Prostate gland (tissue), 2 donors: ENCODE results near the gene KRT32. TPM values are rescaled to one million over a fixed set of nuclear protein-coding genes. Genes with fewer than 3 reads are reported as not detected.
A peak's percentile ranks its signal among the peaks of the same experiment; 100 is the strongest.

Source experiments
- DNase-seq: peaks from one replicate; pipeline ENCODE4 v3.0.0-alpha.2; 2019; ENCODE audit warnings: low spot score
- H3K27ac ChIP-seq, 2 donors: fragments of 200-600 bp; sonication (generic); 2 replicates each; pipeline ENCODE4 v1.5.1; 2017 to 2019
- H3K27me3 ChIP-seq: fragments of 200-600 bp; sonication (generic); replicated peaks from 2 replicates; pipeline ENCODE4 v1.5.1; 2019; ENCODE audit not compliant: insufficient read depth
- H3K36me3 ChIP-seq, 2 donors: fragments of 200-600 bp; sonication (generic); 1 replicate in 1 of 2; 2 replicates in 1 of 2; pipeline versions ENCODE4 v1.5.1 to v1.8.1; 2017 to 2019
- H3K4me1 ChIP-seq: fragments of 200-600 bp; sonication (generic); replicated peaks from 2 replicates; pipeline ENCODE4 v1.5.1; 2019
- H3K4me3 ChIP-seq, 2 donors: fragments of 200-600 bp; sonication (generic); 2 replicates each; pipeline ENCODE4 v1.5.1; 2017 to 2019
- H3K9me3 ChIP-seq: fragments of 200-600 bp; sonication (generic); 2 replicates; pipeline ENCODE4 v1.5.1; 2017
- POLR2A ChIP-seq: fragments of 450-650 bp; IDR thresholded peaks from one replicate; pipeline ENCODE4 v1.6.1; 2016; ENCODE audit warnings: antibody characterized with exemption, mild to moderate bottlenecking
- POLR2AphosphoS5 ChIP-seq: sonication (generic); formaldehyde crosslinking; IDR thresholded peaks from one replicate; pipeline ENCODE4 v1.6.1; 2017; ENCODE audit warnings: antibody characterized with exemption
- WGBS: methylation state at CpG from one replicate; pipeline ENCODE4 v1.1.5; 2018; 5-methylcytosine and 5-hydroxymethylcytosine counted together
- intact Hi-C: fragments of 100-400 bp; cut with DNase I; formaldehyde crosslinking; loops from one replicate; pipeline ENCODE4 v1.14.2; 2022
- total RNA-seq, 2 donors: library from RNA; depleted of rRNA; stranded (reverse); fragments of >200 nt; gene quantifications; one replicate each; pipeline ENCODE4 v1.1.0, GENCODE V29; 2016
- TF ChIP-seq, protein P1 (sequence below), 4 experiments: fragments of 200-600 bp in 2 of 4; fragments of 450-650 bp in 2 of 4; sonication (generic) in 2 of 4; IDR thresholded peaks; 1 replicate in 3 of 4; 2 replicates in 1 of 4; pipeline ENCODE4 v1.5.1; 2016 to 2019; ENCODE audit warnings: antibody characterized with exemption in 4 of 4, mild to moderate bottlenecking in 2 of 4, moderate library complexity in 2 of 4

The KRT32 gene
- total RNA-seq, 2 donors from 2014 or later: not detected

DNA sequence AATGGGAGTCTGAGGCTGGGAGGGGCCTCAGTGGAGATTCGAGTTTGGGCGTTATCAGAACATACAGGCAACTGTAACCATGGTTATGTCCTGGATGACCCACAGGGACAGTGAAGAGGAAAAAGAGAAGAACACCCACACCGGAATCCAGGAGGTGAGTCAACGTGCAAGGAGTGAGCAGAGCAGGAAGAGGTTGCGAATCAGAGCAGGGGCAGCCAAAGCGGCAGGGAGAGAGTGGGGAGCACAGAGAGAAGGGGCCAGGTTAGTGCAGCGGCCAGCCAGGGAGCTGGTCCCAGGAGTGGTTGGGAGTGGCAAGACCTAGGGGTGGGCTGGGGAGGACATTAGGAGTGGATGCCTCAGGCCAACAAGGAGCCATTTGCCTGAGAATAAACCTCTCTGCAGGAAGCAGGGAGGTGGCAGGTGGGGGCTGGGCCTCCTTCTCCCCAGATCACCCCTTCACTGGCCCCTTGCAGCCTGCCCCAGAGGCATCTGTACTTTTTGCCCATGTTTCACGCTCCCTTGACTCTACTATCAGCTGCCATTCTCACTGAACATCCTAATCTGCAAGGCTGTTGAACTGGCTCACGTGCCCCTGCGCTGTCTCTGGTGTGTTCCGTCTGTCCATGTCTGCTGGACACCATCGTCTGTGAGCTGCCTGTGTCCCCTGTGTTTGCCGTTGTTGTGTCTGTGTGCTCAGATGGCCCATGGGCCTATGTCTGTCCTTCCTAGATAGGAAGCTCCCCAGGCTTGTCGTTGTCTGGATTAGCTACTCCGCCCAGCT, 33.1 kb upstream of the KRT32 start:
- H3K4me1 ChIP-seq: no peaks in the 10 kb centered on the region
- H3K27me3 ChIP-seq: no peaks in the 10 kb centered on the region
- H3K27ac ChIP-seq: no peak overlapping the region
- TF ChIP-seq, protein P1, sequence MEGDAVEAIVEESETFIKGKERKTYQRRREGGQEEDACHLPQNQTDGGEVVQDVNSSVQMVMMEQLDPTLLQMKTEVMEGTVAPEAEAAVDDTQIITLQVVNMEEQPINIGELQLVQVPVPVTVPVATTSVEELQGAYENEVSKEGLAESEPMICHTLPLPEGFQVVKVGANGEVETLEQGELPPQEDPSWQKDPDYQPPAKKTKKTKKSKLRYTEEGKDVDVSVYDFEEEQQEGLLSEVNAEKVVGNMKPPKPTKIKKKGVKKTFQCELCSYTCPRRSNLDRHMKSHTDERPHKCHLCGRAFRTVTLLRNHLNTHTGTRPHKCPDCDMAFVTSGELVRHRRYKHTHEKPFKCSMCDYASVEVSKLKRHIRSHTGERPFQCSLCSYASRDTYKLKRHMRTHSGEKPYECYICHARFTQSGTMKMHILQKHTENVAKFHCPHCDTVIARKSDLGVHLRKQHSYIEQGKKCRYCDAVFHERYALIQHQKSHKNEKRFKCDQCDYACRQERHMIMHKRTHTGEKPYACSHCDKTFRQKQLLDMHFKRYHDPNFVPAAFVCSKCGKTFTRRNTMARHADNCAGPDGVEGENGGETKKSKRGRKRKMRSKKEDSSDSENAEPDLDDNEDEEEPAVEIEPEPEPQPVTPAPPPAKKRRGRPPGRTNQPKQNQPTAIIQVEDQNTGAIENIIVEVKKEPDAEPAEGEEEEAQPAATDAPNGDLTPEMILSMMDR (IDR thresholded peaks at IDR 0.05): no peak
- TF ChIP-seq POLR2A (no peak), POLR2AphosphoS5 (no peak)
- WGBS: 80% methylated on average over 15 of the region's 15 CpGs
- H3K9me3 ChIP-seq: no peaks in the 10 kb centered on the region
- no peaks in the 10 kb centered on the region for H3K36me3 ChIP-seq
- intact Hi-C loops: no loop called here
- no peak overlapping the region for H3K4me3 ChIP-seq
- DNase-seq: no peak

DNA sequence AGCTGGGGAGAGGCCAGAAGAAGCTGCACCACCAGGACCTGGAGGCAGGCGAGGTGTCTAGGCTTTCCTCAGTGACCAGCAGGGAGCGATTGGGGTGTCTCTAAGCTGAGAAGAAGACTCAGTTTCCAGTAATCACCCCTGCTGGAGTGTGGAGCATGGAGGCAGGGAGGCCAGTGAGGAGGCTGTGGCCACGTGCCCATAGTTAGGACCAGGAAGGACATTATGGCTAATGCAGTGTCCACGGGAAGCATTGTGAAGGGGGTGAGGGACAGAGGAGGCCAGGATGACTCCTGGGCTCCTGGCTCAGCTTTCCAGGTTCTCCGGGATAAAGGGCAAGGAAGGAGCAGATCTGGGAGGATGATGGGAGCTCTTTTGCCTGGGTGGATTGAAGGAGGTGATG, 32.5 kb upstream of the KRT32 start:
- Histone ChIP-seq H3K9me3 (no peaks in the 10 kb centered on the region), H3K36me3 (no peaks in the 10 kb centered on the region), H3K27me3 (no peaks in the 10 kb centered on the region), H3K27ac (no peak overlapping the region), H3K4me1 (no peaks in the 10 kb centered on the region), H3K4me3 (no peak overlapping the region)
- intact Hi-C loops: no loop called here
- TF ChIP-seq POLR2AphosphoS5 (no peak), POLR2A (no peak)
- TF ChIP-seq, protein P1 (IDR thresholded peaks at IDR 0.05): no peak
- WGBS: 89% methylated on average over 5 of the region's 5 CpGs
- DNase-seq: no peak

DNA sequence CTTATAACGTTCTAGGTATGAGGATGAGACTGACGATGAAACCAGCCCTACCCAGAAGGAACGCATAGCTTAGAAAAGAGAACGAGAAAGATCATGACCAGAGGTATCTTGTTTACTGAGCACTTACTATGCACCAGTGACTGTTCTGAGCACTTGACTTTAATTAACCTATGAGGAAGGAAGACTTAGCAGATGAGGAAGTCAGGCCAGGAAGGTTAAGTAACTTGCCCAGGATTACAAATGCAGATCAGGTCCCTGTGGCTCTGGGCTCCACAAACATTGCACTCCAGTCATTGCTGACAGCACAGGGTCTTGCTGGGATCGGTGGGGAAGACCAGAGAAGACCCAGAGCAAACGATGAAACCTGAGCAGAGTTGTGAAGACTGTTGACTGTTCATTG, 31.1 kb upstream of the KRT32 start:
- no peaks in the 10 kb centered on the region for H3K9me3 ChIP-seq
- no peak for DNase-seq
- H3K36me3 ChIP-seq: no peaks in the 10 kb centered on the region
- 63% methylated on average over 6 of the region's 6 CpGs for WGBS
- no peaks in the 10 kb centered on the region for H3K4me1 ChIP-seq
- no peaks in the 10 kb centered on the region for H3K27me3 ChIP-seq
- H3K4me3 ChIP-seq: no peak overlapping the region
- TF ChIP-seq POLR2AphosphoS5 (no peak), POLR2A (no peak)
- TF ChIP-seq, protein P1 (IDR thresholded peaks at IDR 0.05): no peak
- intact Hi-C loops: no loop called here
- H3K27ac ChIP-seq: no peak overlapping the region

DNA sequence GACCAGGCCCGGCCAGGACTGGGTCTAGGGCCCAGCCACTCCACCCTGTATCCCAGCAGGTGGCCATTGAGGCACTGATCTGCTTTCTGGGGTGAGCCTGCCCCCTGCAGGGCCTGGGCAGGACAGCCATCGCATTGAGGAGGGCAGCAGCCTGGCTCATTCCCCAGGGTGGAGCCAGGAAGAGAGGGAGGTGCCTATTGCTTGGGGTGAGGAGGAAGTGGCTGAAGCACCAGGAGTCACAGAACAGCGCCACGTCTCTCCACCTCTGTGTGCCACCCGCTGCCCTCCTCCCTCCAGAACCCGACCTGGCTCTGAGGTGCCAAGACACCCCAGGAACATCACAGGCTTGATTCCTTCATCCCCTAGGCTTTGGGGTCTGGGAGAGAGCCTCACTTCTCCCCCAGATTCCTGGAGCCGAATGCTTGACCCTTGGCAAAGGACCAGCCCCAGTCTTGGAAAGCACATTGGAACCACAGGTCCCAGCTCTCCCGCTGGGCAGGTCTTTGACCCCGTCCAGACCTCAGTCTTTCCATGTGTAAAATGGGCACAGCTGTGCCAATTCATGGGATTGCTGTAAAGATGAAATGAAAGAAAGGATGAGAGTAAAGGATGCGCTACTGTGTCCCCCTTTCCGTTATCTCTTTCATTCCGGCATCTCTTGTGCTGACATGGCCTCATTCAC, 29.8 kb upstream of the KRT32 start:
- no peaks in the 10 kb centered on the region for H3K4me1 ChIP-seq
- DNase-seq: peak; percentile 59
- H3K27ac ChIP-seq: no peak overlapping the region
- intact Hi-C loops: no loop called here
- H3K4me3 ChIP-seq: no peak overlapping the region
- no peaks in the 10 kb centered on the region for H3K9me3 ChIP-seq
- TF ChIP-seq POLR2A (no peak), POLR2AphosphoS5 (peak; percentile 52)
- TF ChIP-seq, protein P1 (IDR thresholded peaks at IDR 0.05): peak in 3 of 4 experiments; percentile 52 to 90 (median 74)
- H3K36me3 ChIP-seq: no peaks in the 10 kb centered on the region
- WGBS: 55% methylated on average over 12 of the region's 12 CpGs
- H3K27me3 ChIP-seq: no peaks in the 10 kb centered on the region

DNA sequence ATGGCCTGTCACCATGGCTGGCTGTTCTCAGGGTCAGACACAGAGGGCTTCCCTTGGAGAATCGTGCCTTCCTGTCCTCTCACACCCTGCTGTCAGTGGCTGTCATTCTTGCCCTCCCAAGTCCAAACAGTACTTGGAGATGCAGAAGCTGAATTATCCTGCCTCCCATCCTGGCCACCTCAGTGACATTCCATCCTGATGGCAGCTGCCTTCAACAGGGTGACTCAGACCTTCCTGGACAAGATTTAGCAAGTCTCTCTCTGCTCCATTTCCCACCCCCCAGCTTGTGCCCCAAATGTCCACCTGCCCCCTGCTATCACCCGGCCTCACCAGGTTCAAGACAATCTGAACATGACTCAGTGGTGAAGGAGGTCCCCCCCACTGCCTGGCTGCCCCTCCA, 27.3 kb upstream of the KRT32 start:
- Histone ChIP-seq H3K27me3 (no peaks in the 10 kb centered on the region), H3K9me3 (no peaks in the 10 kb centered on the region), H3K27ac (no peak overlapping the region), H3K4me1 (no peaks in the 10 kb centered on the region), H3K36me3 (no peaks in the 10 kb centered on the region), H3K4me3 (no peak overlapping the region)
- 35% methylated on average over 2 of the region's 2 CpGs for WGBS
- TF ChIP-seq, protein P1 (IDR thresholded peaks at IDR 0.05): no peak
- TF ChIP-seq POLR2AphosphoS5 (no peak), POLR2A (no peak)
- DNase-seq: no peak
- intact Hi-C loops: no loop called here
